ENCODE data around the gene SHISA3. TPM values are rescaled to one million over a fixed set of nuclear protein-coding genes. Genes with fewer than 3 reads are reported as not detected.

The SHISA3 gene
- total RNA-seq, 1 donor from 2014 or later: 3.0 TPM

GRCh38 chr4:42415281-42415680, 18.0 kb downstream of the SHISA3 start:
- no peak overlapping the region for H3K4me3 ChIP-seq (ENCODE audit: low read depth, low read length)
- TF ChIP-seq CTCF (conservative IDR thresholded peaks at IDR 0.05; ENCODE audit: low read depth, low read length): no peak
- DNase-seq (ENCODE audit: low read depth): no peak

DNA sequence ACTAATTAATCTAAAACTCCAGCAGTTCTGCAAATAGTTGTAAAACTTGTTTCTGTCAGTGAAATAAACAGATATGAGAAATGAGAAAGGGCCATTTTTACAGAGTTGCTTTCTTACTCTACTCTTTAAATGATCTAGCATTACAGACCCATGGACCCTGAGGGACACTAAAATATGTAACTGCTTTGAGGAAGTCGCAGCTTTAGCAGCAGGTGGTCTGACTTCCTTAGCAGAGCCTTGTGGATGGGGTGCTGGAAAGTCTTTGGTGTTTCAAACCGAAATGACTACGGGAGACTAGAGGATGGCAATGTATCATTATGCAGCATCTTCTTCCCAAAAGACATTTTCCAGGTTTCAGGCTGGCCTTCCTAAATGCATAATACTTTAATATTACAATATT, 18.7 kb downstream of the SHISA3 start:
- TF ChIP-seq CTCF (conservative IDR thresholded peaks at IDR 0.05; ENCODE audit: low read depth, low read length): no peak
- DNase-seq (ENCODE audit: low read depth): no peak
- no peak overlapping the region for H3K4me3 ChIP-seq (ENCODE audit: low read depth, low read length)

DNA sequence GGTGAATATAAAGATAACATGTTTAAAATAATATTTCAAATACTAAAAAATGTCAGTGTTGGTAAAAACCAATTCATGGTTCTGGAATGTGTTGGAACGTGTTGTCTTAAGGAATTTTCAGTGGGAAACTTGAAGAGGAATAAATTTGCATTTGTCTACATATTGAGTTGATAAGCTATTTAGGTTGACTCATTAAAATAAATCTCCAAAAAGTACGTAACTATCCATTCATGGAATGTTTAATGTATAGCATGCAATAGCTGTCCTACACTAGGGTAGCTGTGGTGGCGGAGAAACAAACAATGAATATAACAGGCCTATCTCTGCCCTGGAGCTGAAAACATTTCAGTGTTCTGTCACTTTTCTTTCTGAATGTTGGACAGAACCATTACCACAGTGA, 20.3 kb downstream of the SHISA3 start:
- no peak for DNase-seq (ENCODE audit: low read depth)
- H3K4me3 ChIP-seq (ENCODE audit: low read depth, low read length): no peak overlapping the region
- no peak for TF ChIP-seq CTCF (conservative IDR thresholded peaks at IDR 0.05; ENCODE audit: low read depth, low read length)

GRCh38 chr4:42420140-42420539, 22.9 kb downstream of the SHISA3 start:
- no peak for TF ChIP-seq CTCF (conservative IDR thresholded peaks at IDR 0.05; ENCODE audit: low read depth, low read length)
- no peak for DNase-seq (ENCODE audit: low read depth)
- no peak overlapping the region for H3K4me3 ChIP-seq (ENCODE audit: low read depth, low read length)

DNA sequence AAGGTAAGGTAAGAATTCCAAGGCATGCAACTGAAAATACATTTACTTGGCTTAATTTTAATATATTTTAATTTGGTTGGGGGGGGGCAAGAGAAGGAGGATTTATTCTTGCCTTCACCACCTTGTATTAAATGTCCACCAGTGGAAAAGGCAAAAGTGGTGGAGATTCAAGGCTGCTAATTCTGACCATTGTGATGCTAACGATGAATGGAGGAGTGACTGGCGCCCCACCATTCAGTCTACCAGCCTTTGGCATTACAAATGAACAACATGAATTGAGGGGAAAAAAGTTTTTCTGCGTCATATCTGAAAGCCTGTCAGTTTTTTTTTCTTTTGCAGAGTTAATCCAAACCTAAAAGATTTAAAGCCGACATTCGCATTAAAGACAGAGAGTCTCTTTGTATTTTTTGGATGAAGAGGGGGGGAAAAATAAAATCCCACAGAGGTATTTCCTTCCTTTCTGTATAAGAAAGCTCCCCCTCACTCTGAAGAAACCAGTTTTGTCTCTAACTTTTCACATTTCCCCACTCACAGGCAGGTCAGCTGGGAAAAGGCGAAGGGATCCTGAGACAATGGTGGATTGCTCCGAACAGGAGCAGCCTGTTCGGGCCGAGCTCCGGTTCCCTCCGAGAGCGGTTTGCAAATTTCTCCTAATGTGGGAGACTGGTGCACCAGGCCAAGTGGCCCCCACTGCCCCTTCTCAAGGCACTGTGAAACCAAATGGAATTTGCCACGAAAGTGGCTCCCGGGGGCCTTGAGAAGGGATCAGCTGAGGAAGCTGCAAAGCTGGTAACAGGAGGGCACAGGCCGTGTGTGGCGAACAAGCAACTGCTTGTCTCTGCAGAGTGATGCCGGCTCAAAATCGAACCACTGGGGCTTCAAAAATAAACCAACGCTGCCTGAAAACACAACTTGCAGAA, 28.1 kb downstream of the SHISA3 start:
- no peak for DNase-seq (ENCODE audit: low read depth)
- H3K4me3 ChIP-seq (ENCODE audit: low read depth, low read length): no peak overlapping the region
- no peak for TF ChIP-seq CTCF (conservative IDR thresholded peaks at IDR 0.05; ENCODE audit: low read depth, low read length)

DNA sequence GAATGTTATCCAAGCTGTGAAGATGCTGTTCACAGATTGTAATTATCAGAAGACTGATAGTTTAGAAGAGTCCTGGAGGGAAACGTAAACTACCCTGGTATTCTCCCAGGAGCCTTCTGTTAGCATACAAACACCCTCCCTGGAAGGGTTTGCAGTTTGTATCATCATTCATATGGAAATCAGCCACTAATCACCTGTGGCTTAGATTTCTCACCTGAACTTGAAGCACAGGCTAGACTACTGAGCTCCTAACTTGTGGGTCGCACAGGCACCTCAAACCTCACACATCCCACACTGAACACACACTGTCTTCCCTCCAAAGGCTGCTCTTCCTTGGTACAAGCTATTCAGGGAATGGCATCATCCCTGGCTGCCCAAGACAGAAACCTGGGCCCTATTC, 30.7 kb downstream of the SHISA3 start:
- DNase-seq (ENCODE audit: low read depth): no peak
- H3K4me3 ChIP-seq (ENCODE audit: low read depth, low read length): no peak overlapping the region
- TF ChIP-seq CTCF (conservative IDR thresholded peaks at IDR 0.05; ENCODE audit: low read depth, low read length): no peak
